ENCODE data around the gene ZCCHC2. TPM values are rescaled to one million over a fixed set of nuclear protein-coding genes. Genes with fewer than 3 reads are reported as not detected.

The ZCCHC2 gene
- total RNA-seq, 1 donor from 2014 or later = 18.5 TPM

DNA sequence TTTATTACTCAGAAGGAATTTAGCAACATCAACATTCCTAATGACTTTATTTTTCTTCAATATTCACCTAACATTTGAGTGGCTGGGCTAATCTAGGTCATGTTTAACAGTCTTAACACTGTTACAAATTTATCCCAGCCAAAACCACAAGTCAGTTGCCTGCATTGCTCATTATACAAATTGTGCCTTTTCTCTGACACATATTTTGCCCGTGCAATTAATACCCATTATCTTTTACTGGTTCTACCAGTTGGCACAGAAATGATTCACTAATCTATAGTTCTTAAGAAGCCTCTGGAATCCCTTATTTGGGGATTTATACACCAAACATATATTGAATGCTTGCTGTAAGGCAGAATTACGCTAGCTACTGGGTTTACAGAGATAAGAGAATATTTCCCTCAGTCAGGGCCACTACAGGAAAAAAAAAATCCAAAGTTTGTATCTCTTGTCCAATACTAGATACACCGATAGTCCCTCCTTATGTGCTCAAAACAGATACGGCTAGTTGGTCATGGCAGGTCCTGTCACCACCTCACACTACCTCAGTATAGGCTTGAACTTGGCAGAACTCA, 46.3 kb downstream of the ZCCHC2 start:
- no peaks in the 10 kb centered on the region for H3K4me1 Mint-ChIP-seq (ENCODE audit: low read depth)
- no peak overlapping the region for H3K27ac Mint-ChIP-seq

DNA sequence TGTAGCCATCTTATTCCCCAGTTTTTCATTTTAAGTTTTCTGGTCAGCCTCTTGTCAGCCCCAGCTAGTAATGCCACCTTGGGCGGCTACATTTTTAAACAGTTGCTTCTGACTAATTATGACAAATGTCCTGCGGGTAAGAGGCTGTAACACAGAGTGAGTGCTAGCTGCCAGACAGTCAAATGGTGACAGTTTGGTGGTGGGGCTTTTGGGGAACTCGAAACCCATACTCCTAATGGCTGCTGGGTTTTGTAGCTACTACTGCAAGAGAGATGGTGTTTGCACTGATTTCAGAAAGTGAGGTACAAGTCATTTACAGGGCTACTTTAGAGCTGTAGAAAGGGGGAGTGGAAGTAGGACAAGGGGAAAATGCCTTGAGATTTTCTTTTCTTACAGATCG, 48.2 kb downstream of the ZCCHC2 start:
- Mint-ChIP-seq H3K36me3 (ENCODE audit: insufficient read depth) (peaks cover 35% of the 10 kb centered on the region), H3K27me3 (no peaks in the 10 kb centered on the region), H3K4me1 (ENCODE audit: low read depth) (no peaks in the 10 kb centered on the region), H3K27ac (no peak overlapping the region), H3K9me3 (ENCODE audit: low read depth) (peaks cover 10% of the 10 kb centered on the region), H3K4me3 (ENCODE audit: low read depth) (no peak overlapping the region)
- TF ChIP-seq, protein P1, sequence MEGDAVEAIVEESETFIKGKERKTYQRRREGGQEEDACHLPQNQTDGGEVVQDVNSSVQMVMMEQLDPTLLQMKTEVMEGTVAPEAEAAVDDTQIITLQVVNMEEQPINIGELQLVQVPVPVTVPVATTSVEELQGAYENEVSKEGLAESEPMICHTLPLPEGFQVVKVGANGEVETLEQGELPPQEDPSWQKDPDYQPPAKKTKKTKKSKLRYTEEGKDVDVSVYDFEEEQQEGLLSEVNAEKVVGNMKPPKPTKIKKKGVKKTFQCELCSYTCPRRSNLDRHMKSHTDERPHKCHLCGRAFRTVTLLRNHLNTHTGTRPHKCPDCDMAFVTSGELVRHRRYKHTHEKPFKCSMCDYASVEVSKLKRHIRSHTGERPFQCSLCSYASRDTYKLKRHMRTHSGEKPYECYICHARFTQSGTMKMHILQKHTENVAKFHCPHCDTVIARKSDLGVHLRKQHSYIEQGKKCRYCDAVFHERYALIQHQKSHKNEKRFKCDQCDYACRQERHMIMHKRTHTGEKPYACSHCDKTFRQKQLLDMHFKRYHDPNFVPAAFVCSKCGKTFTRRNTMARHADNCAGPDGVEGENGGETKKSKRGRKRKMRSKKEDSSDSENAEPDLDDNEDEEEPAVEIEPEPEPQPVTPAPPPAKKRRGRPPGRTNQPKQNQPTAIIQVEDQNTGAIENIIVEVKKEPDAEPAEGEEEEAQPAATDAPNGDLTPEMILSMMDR (IDR thresholded peaks at IDR 0.05; ENCODE audit: unreplicated experiment) = no peak
- no peak for DNase-seq (ENCODE audit: low spot score, unreplicated experiment)

More for the DNA sequence above, 46.3 kb downstream of the ZCCHC2 start:
- Mint-ChIP-seq H3K9me3 (ENCODE audit: low read depth) (peaks cover 10% of the 10 kb centered on the region), H3K4me3 (ENCODE audit: low read depth) (no peak overlapping the region), H3K36me3 (ENCODE audit: insufficient read depth) (peaks cover 24% of the 10 kb centered on the region), H3K27me3 (no peaks in the 10 kb centered on the region)
- DNase-seq (ENCODE audit: low spot score, unreplicated experiment) = no peak
- TF ChIP-seq, protein P1 (IDR thresholded peaks at IDR 0.05; ENCODE audit: unreplicated experiment) = no peak

DNA sequence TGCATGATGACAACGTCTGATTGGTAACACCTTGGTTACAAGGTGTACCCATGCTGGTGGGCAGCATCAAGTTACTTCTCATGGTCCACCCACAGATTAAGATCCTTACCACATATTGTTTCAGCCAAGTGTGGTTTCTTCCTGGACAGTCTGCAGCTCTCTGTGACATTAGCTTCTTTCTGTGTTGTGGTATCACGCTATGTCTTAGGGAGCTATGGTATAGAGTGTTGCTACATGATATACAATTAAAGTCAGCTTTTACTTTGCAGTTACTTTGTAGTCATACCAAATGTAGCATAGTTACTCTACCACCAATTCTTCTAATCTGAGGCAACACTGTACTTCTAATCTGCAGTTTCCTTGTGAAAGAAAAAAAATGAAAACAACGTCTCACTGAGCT, 48.8 kb downstream of the ZCCHC2 start:
- no peaks in the 10 kb centered on the region for H3K27me3 Mint-ChIP-seq
- H3K4me1 Mint-ChIP-seq (ENCODE audit: low read depth) = no peaks in the 10 kb centered on the region
- TF ChIP-seq, protein P1 (IDR thresholded peaks at IDR 0.05; ENCODE audit: unreplicated experiment) = no peak
- H3K27ac Mint-ChIP-seq = no peak overlapping the region
- DNase-seq (ENCODE audit: low spot score, unreplicated experiment) = no peak
- no peak overlapping the region for H3K4me3 Mint-ChIP-seq (ENCODE audit: low read depth)
- H3K36me3 Mint-ChIP-seq (ENCODE audit: insufficient read depth) = peaks cover 31% of the 10 kb centered on the region
- peaks cover 10% of the 10 kb centered on the region for H3K9me3 Mint-ChIP-seq (ENCODE audit: low read depth)

DNA sequence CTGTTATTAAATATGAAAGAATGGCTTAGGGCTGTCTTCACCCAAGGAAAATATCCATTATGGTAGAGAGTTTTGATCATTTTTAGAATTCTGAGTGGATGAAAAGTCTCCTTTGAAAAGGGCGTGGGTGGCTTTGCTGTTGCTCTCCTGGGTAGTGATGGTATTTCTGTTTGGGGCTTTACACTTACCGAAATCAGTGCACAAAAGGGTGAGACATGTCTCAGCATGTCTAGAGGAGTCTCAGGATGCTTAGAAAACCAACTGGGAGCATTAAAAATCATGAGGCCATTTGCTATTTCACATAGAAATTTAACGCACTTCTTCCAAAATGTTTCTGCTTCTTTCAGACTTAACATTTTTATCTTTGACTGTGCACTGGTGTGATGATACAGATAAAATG, 49.6 kb downstream of the ZCCHC2 start:
- H3K9me3 Mint-ChIP-seq (ENCODE audit: low read depth) = peaks cover 10% of the 10 kb centered on the region
- H3K4me3 Mint-ChIP-seq (ENCODE audit: low read depth) = no peak overlapping the region
- H3K27ac Mint-ChIP-seq = no peak overlapping the region
- H3K4me1 Mint-ChIP-seq (ENCODE audit: low read depth) = peaks cover 3% of the 10 kb centered on the region
- no peak for DNase-seq (ENCODE audit: low spot score, unreplicated experiment)
- H3K36me3 Mint-ChIP-seq (ENCODE audit: insufficient read depth) = peaks cover 31% of the 10 kb centered on the region
- no peaks in the 10 kb centered on the region for H3K27me3 Mint-ChIP-seq
- TF ChIP-seq, protein P1 (IDR thresholded peaks at IDR 0.05; ENCODE audit: unreplicated experiment) = no peak

DNA sequence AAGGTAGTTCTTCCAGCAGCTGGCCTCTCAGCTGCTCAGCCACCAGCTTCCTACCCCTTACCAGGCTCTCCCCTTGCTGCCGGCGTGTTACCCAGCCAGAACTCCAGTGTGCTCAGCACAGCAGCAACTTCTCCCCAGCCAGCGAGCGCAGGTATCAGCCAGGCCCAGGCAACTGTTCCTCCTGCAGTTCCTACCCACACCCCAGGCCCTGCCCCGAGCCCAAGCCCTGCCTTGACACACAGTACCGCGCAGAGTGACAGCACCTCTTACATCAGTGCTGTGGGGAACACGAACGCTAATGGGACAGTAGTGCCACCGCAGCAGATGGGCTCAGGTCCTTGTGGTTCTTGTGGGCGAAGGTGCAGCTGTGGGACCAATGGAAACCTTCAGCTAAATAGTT, 52.0 kb downstream of the ZCCHC2 start:
- no peak for DNase-seq (ENCODE audit: low spot score, unreplicated experiment)
- H3K4me3 Mint-ChIP-seq (ENCODE audit: low read depth) = no peak overlapping the region
- H3K36me3 Mint-ChIP-seq (ENCODE audit: insufficient read depth) = peaks cover 30% of the 10 kb centered on the region
- TF ChIP-seq, protein P1 (IDR thresholded peaks at IDR 0.05; ENCODE audit: unreplicated experiment) = no peak
- H3K4me1 Mint-ChIP-seq (ENCODE audit: low read depth) = peaks cover 6% of the 10 kb centered on the region
- no peak overlapping the region for H3K27ac Mint-ChIP-seq
- H3K9me3 Mint-ChIP-seq (ENCODE audit: low read depth) = peaks cover 10% of the 10 kb centered on the region
- no peaks in the 10 kb centered on the region for H3K27me3 Mint-ChIP-seq

Measured in progenitor cell of endocrine pancreas (in vitro differentiated cells).